AG04450 (cell line): ENCODE data around the gene OLFM1. TPM values are rescaled to one million over a fixed set of nuclear protein-coding genes. Genes with fewer than 3 reads are reported as not detected.

ENCODE experiments used
- CTCF ChIA-PET: fragments of 300-600, 350-600 bp; formaldehyde crosslinking; extraction: SDS; loops from one replicate; lab custom pipeline; 2022; ENCODE audit warnings: antibody characterized with exemption, inconsistent platforms; lab: Charles Lee
- POLR2A ChIA-PET: fragments of 350-600 bp; formaldehyde crosslinking; extraction: SDS; loops from one replicate; lab custom pipeline; 2021; ENCODE audit warnings: antibody characterized with exemption, inconsistent platforms; lab: Yijun Ruan, JAX
- DNase-seq: peaks from one replicate; pipeline ENCODE4 v3.0.0-alpha.2; 2011; ENCODE audit warnings: low read depth, low spot score
- H3K27ac ChIP-seq: one replicate; pipeline ENCODE4 v1.5.1; 2012; ENCODE audit warnings: low read depth, low read length, control low read depth
- H3K27me3 ChIP-seq: one replicate; pipeline ENCODE4 v1.6.0; 2012; ENCODE audit warnings: low read length; ENCODE audit not compliant: control insufficient read depth, insufficient read depth
- H3K4me3 ChIP-seq: 2 replicates; pipeline ENCODE4 v1.5.1; 2011; ENCODE audit warnings: mild to moderate bottlenecking, low read depth, low read length, control low read depth
- H3K9me3 ChIP-seq: 2 replicates; pipeline ENCODE4 v1.5.1; 2012; ENCODE audit warnings: low read length; ENCODE audit not compliant: control insufficient read depth, insufficient read depth
- polyA plus RNA-seq: library from polyadenylated mRNA; depleted of rRNA; stranded (reverse); fragments of >200 nt; gene quantifications from 2 replicates; pipeline ENCODE4 v1.2.3, GENCODE V29; 2011
- TF ChIP-seq, protein P1 (sequence below): IDR thresholded peaks from 2 replicates; pipeline ENCODE4 v1.5.1; 2011; ENCODE audit warnings: low read depth, low read length, control low read depth, inconsistent platforms

The OLFM1 gene
- polyA plus RNA-seq, 1 experiment, result 0.16 TPM

DNA sequence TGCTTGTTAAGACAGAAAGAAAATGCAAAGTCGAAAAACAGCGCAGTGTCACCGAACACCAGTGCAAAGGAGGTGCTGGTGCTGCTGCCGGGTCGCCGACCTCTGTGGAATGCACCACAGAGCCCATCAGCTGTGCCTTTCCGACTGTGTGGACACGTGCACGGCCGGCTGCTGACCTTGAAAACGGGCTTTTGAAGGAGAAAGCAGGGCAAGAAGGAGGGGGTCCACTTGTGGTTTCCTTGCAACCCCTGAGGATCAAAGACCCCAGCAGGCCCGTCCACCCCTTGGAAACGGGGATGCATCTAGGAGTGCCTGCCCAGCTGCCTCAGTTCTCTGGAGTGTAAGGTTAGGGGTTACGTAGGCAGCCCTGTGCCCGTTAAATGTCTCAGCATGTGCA, 6.2 kb upstream of the OLFM1 start:
- TF ChIP-seq, protein P1, sequence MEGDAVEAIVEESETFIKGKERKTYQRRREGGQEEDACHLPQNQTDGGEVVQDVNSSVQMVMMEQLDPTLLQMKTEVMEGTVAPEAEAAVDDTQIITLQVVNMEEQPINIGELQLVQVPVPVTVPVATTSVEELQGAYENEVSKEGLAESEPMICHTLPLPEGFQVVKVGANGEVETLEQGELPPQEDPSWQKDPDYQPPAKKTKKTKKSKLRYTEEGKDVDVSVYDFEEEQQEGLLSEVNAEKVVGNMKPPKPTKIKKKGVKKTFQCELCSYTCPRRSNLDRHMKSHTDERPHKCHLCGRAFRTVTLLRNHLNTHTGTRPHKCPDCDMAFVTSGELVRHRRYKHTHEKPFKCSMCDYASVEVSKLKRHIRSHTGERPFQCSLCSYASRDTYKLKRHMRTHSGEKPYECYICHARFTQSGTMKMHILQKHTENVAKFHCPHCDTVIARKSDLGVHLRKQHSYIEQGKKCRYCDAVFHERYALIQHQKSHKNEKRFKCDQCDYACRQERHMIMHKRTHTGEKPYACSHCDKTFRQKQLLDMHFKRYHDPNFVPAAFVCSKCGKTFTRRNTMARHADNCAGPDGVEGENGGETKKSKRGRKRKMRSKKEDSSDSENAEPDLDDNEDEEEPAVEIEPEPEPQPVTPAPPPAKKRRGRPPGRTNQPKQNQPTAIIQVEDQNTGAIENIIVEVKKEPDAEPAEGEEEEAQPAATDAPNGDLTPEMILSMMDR, result no peak
- Histone ChIP-seq H3K9me3 (no peaks in the 10 kb centered on the region), H3K27me3 (peaks cover 20% of the 10 kb centered on the region), H3K27ac (no peak overlapping the region), H3K4me3 (no peak overlapping the region)
- DNase-seq, result no peak
- CTCF ChIA-PET, result no interaction called here
- POLR2A ChIA-PET, result no interaction called here

DNA sequence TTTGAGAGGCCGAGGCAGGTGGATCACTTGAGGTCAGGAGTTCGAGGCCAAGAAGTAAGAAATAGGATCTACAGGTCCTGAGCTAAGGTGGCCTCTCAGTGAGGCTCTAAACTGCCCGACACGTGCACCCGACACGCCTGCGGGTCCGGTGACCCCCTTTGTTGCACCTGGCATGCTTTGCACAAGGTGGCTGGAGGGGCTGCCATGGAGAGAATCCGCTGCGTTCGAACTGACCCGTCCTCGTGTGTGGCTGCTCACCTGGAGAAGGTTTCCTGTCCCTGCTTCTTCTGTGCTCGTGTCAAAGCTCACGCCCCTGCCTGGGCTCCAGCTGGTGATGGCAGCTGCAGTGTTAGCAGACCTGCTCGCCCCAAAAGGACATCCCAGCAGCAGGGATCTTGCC, 5.7 kb upstream of the OLFM1 start:
- no peak for DNase-seq
- peaks cover 21% of the 10 kb centered on the region for H3K27me3 ChIP-seq
- TF ChIP-seq, protein P1, result no peak
- POLR2A ChIA-PET, result no interaction called here
- no peak overlapping the region for H3K27ac ChIP-seq
- CTCF ChIA-PET, result no interaction called here
- no peak overlapping the region for H3K4me3 ChIP-seq
- no peaks in the 10 kb centered on the region for H3K9me3 ChIP-seq

DNA sequence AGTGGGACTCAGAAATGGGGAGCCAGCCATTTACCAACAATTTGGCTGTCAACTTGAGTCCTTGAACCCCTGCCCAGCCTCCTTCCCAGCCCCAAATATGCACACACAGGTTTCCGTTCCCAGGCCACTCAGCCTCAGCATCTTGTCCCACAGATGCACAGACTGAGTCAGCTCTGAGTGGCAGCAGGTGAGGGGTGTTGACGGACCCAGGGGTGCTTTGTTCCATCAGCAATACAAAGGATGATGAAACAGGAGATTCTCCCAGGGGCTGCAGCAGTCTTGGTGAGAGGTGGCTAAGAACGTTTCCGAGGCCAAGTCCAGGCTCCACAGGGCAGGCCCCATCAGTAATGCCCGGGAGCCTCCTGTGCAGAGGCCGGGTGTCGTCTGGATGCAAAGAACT, 4.9 kb upstream of the OLFM1 start:
- Histone ChIP-seq H3K27ac (no peak overlapping the region), H3K9me3 (no peaks in the 10 kb centered on the region), H3K4me3 (no peak overlapping the region), H3K27me3 (peaks cover 24% of the 10 kb centered on the region)
- TF ChIP-seq, protein P1, result no peak
- ChIA-PET POLR2A (no interaction called here), CTCF (no interaction called here)
- DNase-seq, result no peak

DNA sequence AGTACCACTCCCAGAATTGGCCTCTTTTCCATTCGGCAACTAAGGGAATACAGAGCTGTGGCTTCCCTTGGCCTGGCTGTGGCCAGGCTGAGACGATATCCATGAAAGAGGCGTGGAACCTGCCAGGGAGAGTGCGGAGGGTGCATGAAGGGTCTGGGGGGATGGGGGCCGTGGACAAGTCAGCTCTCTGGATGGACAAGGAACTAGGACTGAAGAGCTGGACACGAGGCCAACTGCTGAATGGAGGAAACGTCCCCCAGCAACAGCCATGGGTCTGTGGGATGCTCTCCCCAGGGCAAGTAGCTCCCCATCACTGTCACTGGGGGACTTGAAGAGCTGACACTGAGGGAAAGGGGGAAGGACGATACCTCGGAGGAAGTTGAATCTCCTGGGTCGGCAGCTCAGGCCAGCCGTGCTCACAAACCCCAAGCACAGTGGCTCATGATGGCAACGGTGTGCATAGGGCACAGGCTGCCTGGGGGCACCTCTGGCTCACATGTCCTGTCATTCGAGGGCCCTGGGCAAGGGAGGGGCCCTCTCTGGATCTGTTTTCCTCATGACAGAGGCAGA, 4.1 kb upstream of the OLFM1 start:
- Histone ChIP-seq H3K4me3 (no peak overlapping the region), H3K9me3 (no peaks in the 10 kb centered on the region), H3K27me3 (peaks cover 23% of the 10 kb centered on the region), H3K27ac (no peak overlapping the region)
- CTCF ChIA-PET, result no interaction called here
- POLR2A ChIA-PET, result interaction anchor here (0.8 kb wide), 1 partner anchor 10 kb away, joined by 3 read pairs; no protein-coding TSS in a partner anchor
- TF ChIP-seq, protein P1, result no peak
- DNase-seq, result no peak

DNA sequence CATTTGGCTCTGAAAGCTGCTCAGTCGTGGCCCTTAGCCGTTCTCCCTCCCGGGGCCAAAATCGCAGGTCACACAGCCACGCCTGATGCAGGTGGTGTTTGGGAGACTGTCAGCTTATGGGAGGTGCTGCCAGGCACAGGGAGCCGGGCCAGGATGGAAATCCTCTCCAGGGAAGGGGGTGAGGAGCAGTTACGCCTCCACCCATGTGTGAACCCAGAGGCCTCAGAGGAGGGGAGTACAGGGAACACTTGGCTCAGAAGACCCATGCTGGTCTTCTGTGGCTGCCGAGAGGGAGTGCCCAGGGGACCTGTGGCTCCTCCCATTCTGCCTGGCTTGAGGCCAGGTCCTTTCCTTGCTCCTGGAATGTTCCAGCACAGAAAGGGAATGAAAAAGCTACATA, 3.6 kb upstream of the OLFM1 start:
- ChIA-PET CTCF (no interaction called here), POLR2A (interaction anchor here (0.8 kb wide), 1 partner anchor 10 kb away, joined by 3 read pairs; no protein-coding TSS in a partner anchor)
- peaks cover 28% of the 10 kb centered on the region for H3K27me3 ChIP-seq
- no peak overlapping the region for H3K4me3 ChIP-seq
- no peak for DNase-seq
- H3K27ac ChIP-seq, result no peak overlapping the region
- no peaks in the 10 kb centered on the region; the same call in 1 of the 2 replicates for H3K9me3 ChIP-seq
- TF ChIP-seq, protein P1, result no peak
